HS-5 (cell line): ENCODE measurements around the gene ATM.
A peak's percentile ranks its signal among the peaks of the same experiment; 100 is the strongest.
"Not testable (repeated sequence)": the region's sequence is repeated elsewhere in the genome, so short reads cannot be mapped to it uniquely, and the experiment has no call there.

Experiments
- DNase-seq: peaks from one replicate; pipeline ENCODE4 v3.0.0-alpha.2; 2012; ENCODE audit warnings: low read depth

ATM gene

GRCh38 chr11:108220721-108221336 lies 2.0 kb upstream of the ATM start:
- no peak for DNase-seq

- DNase-seq = no peak
Observed at GRCh38 chr11:108221371-108221770, 1.5 kb upstream of the ATM start.

- DNase-seq = no peak
Observed at GRCh38 chr11:108221911-108222573, 825 bp upstream of the ATM start.

GRCh38 chr11:108223348-108224149 lies 682 bp downstream of the ATM start:
- DNase-seq = peak; percentile 9

GRCh38 chr11:108224366-108224765 lies 1.5 kb downstream of the ATM start:
- no peak for DNase-seq

GRCh38 chr11:108224911-108225786 lies 2.3 kb downstream of the ATM start:
- no peak for DNase-seq

- DNase-seq = no peak
Observed at GRCh38 chr11:108226036-108226435, 3.2 kb downstream of the ATM start.

GRCh38 chr11:108228251-108228650 lies 5.4 kb downstream of the ATM start:
- no peak for DNase-seq

- no peak for DNase-seq
Observed at GRCh38 chr11:108233277-108233945, 10.5 kb downstream of the ATM start.

- DNase-seq = no peak
Observed at GRCh38 chr11:108235192-108235591, 12.3 kb downstream of the ATM start.

GRCh38 chr11:108235633-108236032 lies 12.8 kb downstream of the ATM start:
- DNase-seq = no peak

- no peak for DNase-seq
Observed at GRCh38 chr11:108237058-108237481, 14.2 kb downstream of the ATM start.

GRCh38 chr11:108239076-108239475 lies 16.2 kb downstream of the ATM start:
- DNase-seq = no peak

GRCh38 chr11:108241330-108242037 lies 18.6 kb downstream of the ATM start:
- no peak for DNase-seq

GRCh38 chr11:108242422-108242821 lies 19.6 kb downstream of the ATM start:
- DNase-seq = no peak

GRCh38 chr11:108246308-108246707 lies 23.4 kb downstream of the ATM start:
- DNase-seq = no peak

GRCh38 chr11:108246885-108247284 lies 24.0 kb downstream of the ATM start:
- no peak for DNase-seq

GRCh38 chr11:108253176-108253575 lies 30.3 kb downstream of the ATM start:
- peak; percentile 35 for DNase-seq

GRCh38 chr11:108269583-108269982 lies 46.7 kb downstream of the ATM start:
- DNase-seq = no peak

GRCh38 chr11:108276985-108277616 lies 54.2 kb downstream of the ATM start:
- not testable (repeated sequence) for DNase-seq
